Kidney epithelial cell (primary cell): Measurements from ENCODE around the gene SNAP47. TPM values are rescaled to one million over a fixed set of nuclear protein-coding genes. Genes with fewer than 3 reads are reported as not detected.

Source experiments
- DNase-seq: peaks from one replicate; pipeline ENCODE4 v3.0.0-alpha.2; 2010; ENCODE audit warnings: low read depth
- H3K27me3 ChIP-seq: 2 replicates; pipeline ENCODE4 v1.6.0; 2011; ENCODE audit warnings: low read length; ENCODE audit not compliant: control insufficient read depth, insufficient read depth
- H3K36me3 ChIP-seq: 2 replicates; pipeline ENCODE4 v1.5.1; 2011; ENCODE audit warnings: low read length; ENCODE audit not compliant: control insufficient read depth, insufficient read depth
- H3K4me3 ChIP-seq: 2 replicates; pipeline ENCODE4 v1.5.1; 2011; ENCODE audit warnings: low read depth, mild to moderate bottlenecking, control low read depth, low read length
- total RNA-seq: library from RNA; depleted of rRNA; stranded (reverse); fragments of >200 nt; gene quantifications from 2 replicates; pipeline ENCODE4 v1.2.3, GENCODE V29; 2015
- TF ChIP-seq, protein P1 (sequence below): IDR thresholded peaks from 2 replicates; pipeline ENCODE4 v1.5.1; 2011; ENCODE audit warnings: mild to moderate bottlenecking, moderate library complexity, low read length, control low read depth, inconsistent platforms; ENCODE audit not compliant: insufficient read depth, poor library complexity, severe bottlenecking

Gene SNAP47
- total RNA-seq, 1 donor from 2014 or later = 40.2 TPM

DNA sequence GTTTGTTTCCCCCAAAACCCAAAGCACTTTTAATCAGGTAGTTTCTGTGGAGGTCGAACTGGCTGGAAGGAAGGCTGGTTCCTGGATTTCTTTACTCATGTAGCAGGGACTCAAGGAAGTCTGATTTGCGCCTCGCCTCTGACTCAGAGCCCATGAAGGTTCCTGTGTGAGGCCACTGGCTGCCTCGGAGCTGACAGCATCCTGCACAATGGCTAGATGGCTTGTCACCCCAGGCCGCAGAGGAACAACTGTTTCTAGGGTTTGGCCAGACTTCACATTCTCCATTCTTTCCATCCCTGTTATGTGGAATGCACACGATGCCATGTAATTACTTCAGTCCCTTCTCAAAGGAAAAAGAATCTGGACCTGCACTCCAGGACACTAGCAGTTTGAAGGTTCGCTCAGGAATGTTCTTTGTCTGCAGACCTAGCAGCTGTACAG, 41.1 kb downstream of the SNAP47 start:
- Histone ChIP-seq H3K27me3 (no peaks in the 10 kb centered on the region), H3K36me3 (no peaks in the 10 kb centered on the region), H3K4me3 (no peak overlapping the region)
- DNase-seq = no peak
- TF ChIP-seq, protein P1, sequence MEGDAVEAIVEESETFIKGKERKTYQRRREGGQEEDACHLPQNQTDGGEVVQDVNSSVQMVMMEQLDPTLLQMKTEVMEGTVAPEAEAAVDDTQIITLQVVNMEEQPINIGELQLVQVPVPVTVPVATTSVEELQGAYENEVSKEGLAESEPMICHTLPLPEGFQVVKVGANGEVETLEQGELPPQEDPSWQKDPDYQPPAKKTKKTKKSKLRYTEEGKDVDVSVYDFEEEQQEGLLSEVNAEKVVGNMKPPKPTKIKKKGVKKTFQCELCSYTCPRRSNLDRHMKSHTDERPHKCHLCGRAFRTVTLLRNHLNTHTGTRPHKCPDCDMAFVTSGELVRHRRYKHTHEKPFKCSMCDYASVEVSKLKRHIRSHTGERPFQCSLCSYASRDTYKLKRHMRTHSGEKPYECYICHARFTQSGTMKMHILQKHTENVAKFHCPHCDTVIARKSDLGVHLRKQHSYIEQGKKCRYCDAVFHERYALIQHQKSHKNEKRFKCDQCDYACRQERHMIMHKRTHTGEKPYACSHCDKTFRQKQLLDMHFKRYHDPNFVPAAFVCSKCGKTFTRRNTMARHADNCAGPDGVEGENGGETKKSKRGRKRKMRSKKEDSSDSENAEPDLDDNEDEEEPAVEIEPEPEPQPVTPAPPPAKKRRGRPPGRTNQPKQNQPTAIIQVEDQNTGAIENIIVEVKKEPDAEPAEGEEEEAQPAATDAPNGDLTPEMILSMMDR = no peak

DNA sequence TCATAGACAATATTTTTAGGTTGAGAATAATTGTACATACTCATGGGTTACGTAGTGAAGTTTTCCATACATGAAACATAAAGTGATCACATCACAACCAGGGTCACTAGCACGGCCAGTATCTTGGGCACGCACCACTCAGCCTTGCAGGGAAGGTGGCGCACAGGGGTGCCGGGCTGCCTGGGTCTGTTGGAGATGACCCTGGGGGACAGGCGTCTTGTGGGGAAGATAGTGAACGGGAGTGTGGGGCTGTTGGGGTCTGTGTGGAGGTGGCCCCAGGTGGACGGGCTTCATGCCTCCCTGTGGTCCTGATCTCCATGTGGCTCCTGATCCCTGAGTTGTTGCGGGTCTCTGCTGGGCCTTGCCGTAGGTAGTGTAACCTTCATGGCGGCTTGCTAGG, 41.9 kb downstream of the SNAP47 start:
- DNase-seq = no peak
- H3K27me3 ChIP-seq = no peaks in the 10 kb centered on the region
- TF ChIP-seq, protein P1 = no peak
- no peaks in the 10 kb centered on the region for H3K36me3 ChIP-seq
- H3K4me3 ChIP-seq = no peak overlapping the region

DNA sequence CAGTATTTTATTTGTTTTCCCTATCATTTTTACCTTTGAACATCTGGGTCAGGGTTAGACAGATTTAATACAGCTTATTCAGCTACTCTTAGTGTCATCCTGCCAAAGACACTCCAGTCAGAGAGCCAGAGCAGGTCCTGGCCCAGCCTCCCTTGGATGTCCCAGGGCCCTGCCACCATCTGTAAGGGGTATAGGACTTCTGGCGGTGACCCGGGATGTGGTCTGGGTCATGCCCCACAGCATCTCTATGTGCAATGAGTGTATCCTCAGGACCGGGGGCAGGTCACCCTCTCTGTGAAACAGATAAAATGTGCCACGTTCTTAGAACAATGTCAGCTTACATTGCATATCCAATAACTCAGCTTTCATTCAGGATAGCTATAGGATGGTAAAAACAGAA, 42.4 kb downstream of the SNAP47 start:
- DNase-seq = no peak
- TF ChIP-seq, protein P1 = no peak
- H3K36me3 ChIP-seq = no peaks in the 10 kb centered on the region

DNA sequence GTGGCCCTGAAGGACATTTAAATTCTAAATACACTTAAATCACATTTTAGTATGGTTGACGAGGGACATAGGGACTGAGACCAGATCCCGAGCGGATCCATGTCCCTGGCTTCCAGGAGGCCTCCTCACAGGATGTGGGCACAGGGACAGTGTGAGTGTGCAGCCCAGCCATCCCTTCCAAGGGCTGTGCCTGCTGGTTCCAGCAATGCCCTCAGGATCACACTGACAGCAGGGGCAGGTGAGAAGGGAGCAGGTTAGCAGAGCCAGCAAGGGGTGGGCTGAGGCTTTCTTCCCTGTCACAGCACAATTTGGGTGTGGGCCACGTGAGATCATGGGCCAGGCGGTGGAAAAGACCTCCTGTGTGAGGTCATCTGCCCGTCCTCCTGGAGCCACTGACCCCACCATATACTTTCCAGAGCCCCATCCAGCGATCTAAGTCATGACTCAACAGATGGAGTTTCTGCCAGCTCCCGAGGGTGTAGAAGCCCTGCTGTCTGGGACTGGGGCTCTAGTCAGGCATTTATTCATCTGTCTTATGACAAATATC, 43.2 kb downstream of the SNAP47 start:
- DNase-seq = no peak
- Histone ChIP-seq H3K27me3 (no peaks in the 10 kb centered on the region), H3K36me3 (no peaks in the 10 kb centered on the region), H3K4me3 (no peak overlapping the region)
- TF ChIP-seq, protein P1 = no peak

More for the DNA sequence above, 42.4 kb downstream of the SNAP47 start:
- Histone ChIP-seq H3K4me3 (no peak overlapping the region), H3K27me3 (no peaks in the 10 kb centered on the region)

DNA sequence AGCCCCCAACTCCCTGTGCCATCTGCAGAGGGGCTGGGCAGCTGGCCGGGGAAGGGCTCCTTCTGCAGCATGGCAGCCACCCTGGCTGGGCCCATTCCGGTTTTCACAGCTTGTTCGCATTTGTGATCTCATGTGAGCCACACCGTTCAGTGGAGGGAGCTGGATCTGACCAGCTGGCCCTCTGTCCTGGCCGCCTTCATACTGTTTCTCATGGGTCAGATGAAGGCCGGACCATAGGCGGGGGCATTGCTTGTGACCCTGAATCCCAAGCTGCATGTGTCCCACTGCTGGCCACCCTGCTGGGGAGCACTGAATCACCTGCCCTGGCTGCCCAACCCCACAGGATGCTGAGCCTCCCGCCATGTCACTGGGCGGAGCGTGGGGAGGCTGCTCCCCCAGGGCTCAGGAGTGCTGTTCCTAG, 43.8 kb downstream of the SNAP47 start:
- TF ChIP-seq, protein P1 = no peak
- Histone ChIP-seq H3K4me3 (no peak overlapping the region), H3K27me3 (no peaks in the 10 kb centered on the region), H3K36me3 (no peaks in the 10 kb centered on the region)
- no peak for DNase-seq

DNA sequence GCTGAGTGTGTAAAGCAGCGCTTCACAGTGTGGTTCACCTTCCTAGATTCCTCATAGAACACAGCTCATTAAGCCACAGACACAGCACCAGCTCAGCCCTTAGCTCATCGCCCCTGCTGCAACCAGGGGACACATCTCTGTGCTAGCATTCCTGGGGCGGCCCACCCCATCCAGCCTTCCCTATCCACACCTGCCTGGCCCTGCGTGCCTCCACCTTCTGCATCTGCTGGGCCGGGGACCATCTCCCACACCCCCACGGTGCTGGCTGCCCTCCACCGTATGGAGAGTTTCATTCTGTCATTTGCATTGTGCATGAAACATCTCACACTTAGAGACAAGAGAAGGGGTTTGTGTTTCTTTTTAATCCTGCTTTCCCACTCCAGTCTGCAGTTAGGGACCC, 44.5 kb downstream of the SNAP47 start:
- Histone ChIP-seq H3K36me3 (no peaks in the 10 kb centered on the region), H3K27me3 (no peaks in the 10 kb centered on the region), H3K4me3 (no peak overlapping the region)
- TF ChIP-seq, protein P1 = no peak
- no peak for DNase-seq
